Mesenteric fat pad (tissue), 1 donor: ENCODE data around the gene LLPH. TPM values are rescaled to one million over a fixed set of nuclear protein-coding genes. Genes with fewer than 3 reads are reported as not detected.

Source experiments
- DNase-seq: peaks from one replicate; pipeline ENCODE4 v3.0.0-alpha.2; 2020; ENCODE audit warnings: low spot score
- total RNA-seq: library from RNA; stranded (reverse); fragmentation: NEBNext Ultra II Directional; extraction: Animal tissue kit (Norgen Biotek cat#: 25700); gene quantifications from one replicate; pipeline ENCODE4 v1.2.1, GENCODE V29; 2021
- donor health status: DM: yes; HTN: yes; CAD: no.

The LLPH gene
- total RNA-seq, 1 donor from 2014 or later: 25.4 TPM

DNA sequence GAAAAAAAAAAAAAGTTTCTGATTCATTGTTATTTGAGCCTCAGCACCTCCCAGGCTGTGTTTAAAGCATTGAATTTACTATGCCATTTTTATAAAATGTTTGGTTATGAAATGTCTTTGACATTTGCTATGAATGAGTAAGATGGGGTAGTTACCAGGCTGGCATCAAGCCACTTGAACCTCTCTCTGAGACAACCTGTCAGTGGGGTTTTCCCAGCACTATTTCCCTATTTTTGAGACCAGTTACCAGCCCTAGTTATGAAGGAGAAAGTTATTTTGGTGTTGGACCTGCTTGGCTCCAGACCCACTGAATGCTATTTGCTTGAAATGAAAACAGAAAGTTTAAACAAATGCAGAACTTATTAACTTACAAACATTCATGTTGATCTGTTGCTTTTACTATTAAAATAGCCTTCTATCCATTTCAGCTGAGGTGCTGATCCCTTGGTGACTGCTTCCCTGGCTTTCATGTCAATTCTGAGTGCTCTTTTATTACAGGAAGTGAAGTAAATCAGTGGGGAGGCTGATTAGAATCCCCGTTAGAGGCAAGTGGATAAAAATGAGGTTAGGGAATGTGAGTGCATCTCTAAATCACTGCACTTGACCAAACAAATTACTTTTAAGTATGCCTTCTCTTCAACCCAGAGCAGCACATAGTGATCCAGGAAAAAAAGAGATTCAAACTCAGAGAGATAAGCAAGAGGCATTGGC lies 37.8 kb downstream of the LLPH start:
- no peak for DNase-seq

DNA sequence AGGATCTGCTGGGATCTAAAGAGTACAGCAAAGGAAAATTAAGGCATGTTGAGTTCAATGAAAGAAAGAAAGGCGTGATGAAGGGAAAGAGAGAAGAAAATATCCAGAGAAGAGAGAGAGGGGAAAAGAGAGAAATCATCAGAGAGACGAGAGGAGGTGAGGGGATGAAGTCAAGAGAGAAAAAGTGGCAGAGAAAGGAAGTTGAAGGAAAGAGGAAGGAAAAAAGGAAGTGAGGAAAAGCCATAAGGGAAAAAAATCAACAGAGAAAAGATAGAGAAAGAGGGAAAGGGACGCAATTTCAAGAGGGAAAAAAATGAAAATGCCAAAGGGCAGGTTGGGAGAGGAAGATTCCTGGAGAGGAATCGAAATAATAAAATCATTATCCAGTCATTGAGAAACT lies 40.4 kb downstream of the LLPH start:
- DNase-seq: no peak

GRCh38 chr12:66087365-66087943 lies 43.1 kb downstream of the LLPH start:
- DNase-seq: no peak

DNA sequence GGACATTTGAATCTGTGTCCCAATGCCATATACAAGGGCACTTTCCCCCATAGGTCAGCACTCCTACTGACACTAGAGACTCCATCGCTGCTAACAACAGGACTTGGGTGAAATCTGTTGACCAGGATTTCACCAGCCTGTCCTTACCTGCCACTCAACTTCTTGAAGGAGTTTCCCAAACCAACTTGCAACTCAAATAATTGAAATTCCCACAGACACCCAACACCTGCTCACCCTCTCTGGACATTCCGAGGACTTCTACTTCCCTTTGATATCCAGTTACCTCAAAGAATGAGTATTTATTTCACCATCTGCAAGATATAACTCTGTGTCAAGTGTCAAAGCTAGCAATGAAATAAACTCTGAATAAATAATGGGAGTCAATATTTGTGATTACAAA lies 44.6 kb downstream of the LLPH start:
- no peak for DNase-seq

- DNase-seq: no peak
These were observed 45.3 kb downstream of the LLPH start for GRCh38 chr12:66085213-66085612.

DNA sequence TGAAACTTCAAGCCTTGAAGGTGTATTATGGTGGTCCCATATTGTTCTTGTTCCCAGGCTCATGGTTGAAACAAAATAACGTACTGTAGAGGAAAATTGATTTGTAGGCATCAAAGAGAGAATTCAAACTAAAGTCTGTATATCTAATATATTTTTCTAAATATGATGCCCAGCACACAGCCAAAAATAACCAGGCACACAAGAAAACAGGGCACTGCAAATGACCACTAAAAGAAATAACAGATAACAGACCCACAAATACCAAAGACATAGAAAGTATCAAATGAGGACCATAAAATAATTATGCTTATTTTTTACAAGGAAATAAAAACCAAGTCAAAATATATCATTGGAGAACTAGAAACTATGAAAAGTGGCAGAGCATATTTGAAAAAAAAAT lies 46.8 kb downstream of the LLPH start:
- no peak for DNase-seq

DNA sequence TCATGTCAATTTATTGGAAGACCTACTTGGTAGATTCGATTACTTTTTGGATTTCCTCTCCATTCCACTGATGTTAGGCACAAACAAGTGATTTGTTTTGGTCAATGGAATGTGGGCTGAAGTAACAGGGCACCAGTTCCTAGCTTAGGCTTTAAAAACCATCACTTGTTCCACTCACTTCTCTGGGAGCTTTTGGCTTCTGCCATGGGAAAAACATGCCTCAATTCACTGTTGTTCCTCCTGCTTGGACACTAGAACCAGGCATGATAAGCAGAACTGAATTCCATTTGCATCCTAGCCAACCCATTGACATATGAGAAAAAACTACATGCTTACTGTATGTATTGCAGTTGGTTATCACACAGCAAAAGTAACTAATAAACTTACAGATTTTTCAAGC lies 47.8 kb downstream of the LLPH start:
- DNase-seq: no peak

- DNase-seq: no peak
These were observed 49.8 kb downstream of the LLPH start for GRCh38 chr12:66080791-66081190.

DNA sequence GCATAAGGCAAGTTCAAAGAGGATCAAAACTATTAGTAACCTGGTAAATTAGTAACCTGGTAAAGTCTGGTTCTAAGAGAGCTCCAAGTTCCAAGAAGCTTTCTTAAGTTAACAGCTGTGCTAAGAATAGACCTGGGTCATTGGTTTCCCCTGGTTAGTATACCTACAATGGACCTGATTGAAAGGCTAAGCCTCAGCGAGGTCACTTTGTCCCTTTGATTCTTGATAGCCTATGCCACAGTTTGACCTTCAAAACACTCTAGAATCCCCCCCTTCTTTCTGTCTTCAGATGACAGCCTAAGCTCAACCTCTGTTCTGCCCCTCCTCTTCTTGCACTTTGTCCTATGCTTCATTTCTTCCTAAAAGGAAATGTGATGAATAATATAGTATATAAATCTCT lies 53.0 kb downstream of the LLPH start:
- no peak for DNase-seq

DNA sequence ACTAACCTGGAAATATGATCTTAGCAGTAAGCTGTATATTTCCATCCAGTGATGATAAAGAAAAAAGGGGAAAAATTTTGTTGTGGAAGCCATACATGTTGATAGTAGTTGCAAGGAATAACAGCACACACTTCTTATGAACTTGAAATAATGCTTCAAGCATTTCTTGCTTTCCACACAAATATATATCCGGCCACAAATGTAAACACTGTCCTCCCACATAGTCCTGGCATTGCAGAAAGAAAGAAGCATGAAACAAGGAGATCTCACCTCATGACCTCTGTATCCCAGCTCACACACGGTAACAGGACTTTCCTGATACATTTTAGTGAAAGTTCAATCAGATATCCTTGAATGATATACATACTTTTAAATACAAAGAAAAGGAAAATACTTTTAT lies 56.0 kb downstream of the LLPH start:
- no peak for DNase-seq

GRCh38 chr12:66072566-66072965 lies 58.0 kb downstream of the LLPH start:
- no peak for DNase-seq

DNA sequence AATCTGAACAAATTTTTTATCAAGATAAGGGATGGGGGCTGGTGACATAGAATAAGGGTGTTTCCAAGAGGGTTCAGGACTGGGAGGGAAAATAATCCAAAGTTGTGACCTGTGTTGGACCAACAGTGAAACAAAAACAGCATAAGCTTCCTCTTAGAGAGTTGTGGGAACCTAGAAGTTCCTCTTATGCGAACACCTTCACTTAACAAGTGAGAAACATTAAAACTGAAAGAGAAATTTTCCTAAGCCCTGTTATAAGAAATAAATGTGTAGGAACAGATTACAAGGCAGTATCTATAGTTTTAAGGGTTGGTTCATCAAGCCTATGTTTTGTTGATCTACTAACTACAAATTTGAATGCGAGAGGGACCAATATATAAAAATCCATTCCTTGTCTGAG lies 58.4 kb downstream of the LLPH start:
- DNase-seq: no peak

- DNase-seq: no peak
These were observed 59.0 kb downstream of the LLPH start for GRCh38 chr12:66071549-66071948.

DNA sequence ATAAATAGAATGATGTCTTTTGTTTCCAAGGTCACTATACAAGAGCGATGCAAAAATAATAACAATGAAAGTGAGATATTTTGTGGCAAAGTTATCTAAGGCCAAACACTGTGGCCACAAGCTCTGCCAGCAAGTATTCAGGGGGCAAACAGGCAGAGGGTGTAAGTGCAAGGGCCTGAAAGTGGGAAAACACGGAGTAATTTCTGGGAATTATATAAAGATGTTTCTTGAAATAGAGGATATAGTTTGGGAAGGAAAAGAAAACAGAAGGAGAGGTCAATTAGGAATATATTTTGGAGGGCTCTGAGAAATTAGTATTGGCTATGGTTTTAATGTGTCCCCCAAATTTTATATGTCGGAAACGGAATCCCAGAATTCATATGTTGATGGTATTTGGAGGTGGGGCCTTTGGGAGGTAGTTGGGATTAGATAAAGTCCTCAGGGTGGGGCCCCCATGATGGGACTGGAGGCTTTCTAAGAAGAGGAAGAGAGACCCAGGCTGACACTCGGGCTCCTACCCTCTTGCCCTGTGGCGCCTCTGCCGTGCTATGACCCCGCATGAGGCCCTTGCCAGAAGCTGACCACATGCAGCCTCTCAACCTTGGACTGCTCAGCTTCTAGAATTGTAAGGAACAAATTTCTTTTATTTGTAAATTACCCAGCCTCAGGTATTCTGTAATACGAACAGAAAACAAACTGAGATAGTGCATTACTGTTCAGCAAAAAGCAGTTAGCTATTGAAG lies 60.0 kb downstream of the LLPH start:
- DNase-seq: no peak

- no peak for DNase-seq
These were observed 63.5 kb downstream of the LLPH start for GRCh38 chr12:66066929-66067523.

Other genes with a start within 250 kb of the LLPH start
- 146 TPM for gene TMBIM4, start 39.2 kb upstream of the LLPH start, total RNA-seq
- 58.9 TPM for gene IRAK3, start 58.5 kb upstream of the LLPH start, total RNA-seq
- 2.9 TPM for gene HELB, start 171.7 kb upstream of the LLPH start, total RNA-seq